Tibial artery (tissue), 4 donors: ENCODE results near the gene CUX1.

Experiments used
- DNase-seq, 2 donors: peaks; one replicate each; pipeline ENCODE4 v3.0.0-alpha.2; 2019
- H3K27ac ChIP-seq, 2 donors: fragments of 200-600 bp; sonication (generic) in 1 of 2; 1 replicate in 1 of 2; 2 replicates in 1 of 2; pipeline ENCODE4 v1.5.1; 2018 to 2019; ENCODE audit warnings: mild to moderate bottlenecking in 1 of 2
- H3K27me3 ChIP-seq, 2 donors: fragments of 200-600 bp; sonication (generic) in 1 of 2; one replicate each; pipeline versions ENCODE4 v1.5.1 to v1.6.0; 2016 to 2019
- H3K36me3 ChIP-seq, 3 donors: fragments of 200-600 bp; sonication (generic) in 2 of 3; one replicate each; pipeline ENCODE4 v1.5.1; 2016 to 2019; ENCODE audit warnings: mild to moderate bottlenecking in 2 of 3
- H3K4me1 ChIP-seq, 4 donors: fragments of 200-600 bp; sonication (generic) in 2 of 4; 1 replicate in 3 of 4; 2 replicates in 1 of 4; pipeline ENCODE4 v1.5.1; 2016 to 2019
- H3K4me3 ChIP-seq, 2 donors: fragments of 200-600 bp; sonication (generic) in 1 of 2; 1 replicate in 1 of 2; 2 replicates in 1 of 2; pipeline ENCODE4 v1.5.1; 2018 to 2019; ENCODE audit warnings: mild to moderate bottlenecking in 2 of 2
- H3K9me3 ChIP-seq, 3 donors: fragments of 200-600 bp; sonication (generic) in 1 of 3; one replicate each; pipeline ENCODE4 v1.5.1; 2016 to 2019
- intact Hi-C: fragments of 100-400 bp; cut with DNase I; formaldehyde crosslinking; loops from one replicate; pipeline ENCODE4 v1.15.0; 2023; ENCODE audit warnings: low total_unique reads
- TF ChIP-seq, protein P1 (sequence below), 2 experiments: fragments of 200-600 bp in 1 of 2; fragments of 450-650 bp in 1 of 2; IDR thresholded peaks; one replicate each; pipeline ENCODE4 v1.5.1; 2017 to 2019; ENCODE audit warnings: antibody characterized with exemption in 2 of 2, mild to moderate bottlenecking in 1 of 2, moderate library complexity in 1 of 2

The CUX1 gene

GRCh38 chr7:102310414-102310815 lies 493.0 kb downstream of the CUX1 start:
- TF ChIP-seq, protein P1, sequence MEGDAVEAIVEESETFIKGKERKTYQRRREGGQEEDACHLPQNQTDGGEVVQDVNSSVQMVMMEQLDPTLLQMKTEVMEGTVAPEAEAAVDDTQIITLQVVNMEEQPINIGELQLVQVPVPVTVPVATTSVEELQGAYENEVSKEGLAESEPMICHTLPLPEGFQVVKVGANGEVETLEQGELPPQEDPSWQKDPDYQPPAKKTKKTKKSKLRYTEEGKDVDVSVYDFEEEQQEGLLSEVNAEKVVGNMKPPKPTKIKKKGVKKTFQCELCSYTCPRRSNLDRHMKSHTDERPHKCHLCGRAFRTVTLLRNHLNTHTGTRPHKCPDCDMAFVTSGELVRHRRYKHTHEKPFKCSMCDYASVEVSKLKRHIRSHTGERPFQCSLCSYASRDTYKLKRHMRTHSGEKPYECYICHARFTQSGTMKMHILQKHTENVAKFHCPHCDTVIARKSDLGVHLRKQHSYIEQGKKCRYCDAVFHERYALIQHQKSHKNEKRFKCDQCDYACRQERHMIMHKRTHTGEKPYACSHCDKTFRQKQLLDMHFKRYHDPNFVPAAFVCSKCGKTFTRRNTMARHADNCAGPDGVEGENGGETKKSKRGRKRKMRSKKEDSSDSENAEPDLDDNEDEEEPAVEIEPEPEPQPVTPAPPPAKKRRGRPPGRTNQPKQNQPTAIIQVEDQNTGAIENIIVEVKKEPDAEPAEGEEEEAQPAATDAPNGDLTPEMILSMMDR (IDR thresholded peaks at IDR 0.05) = no peak
- Histone ChIP-seq H3K27ac (no peak overlapping the region), H3K4me1 (peaks cover 0 to 3% (median 0%) of the 10 kb centered on the region in 4 donors), H3K4me3 (no peak overlapping the region), H3K36me3 (peaks cover 0 to 12% (median 11%) of the 10 kb centered on the region in 3 donors), H3K9me3 (no peaks in the 10 kb centered on the region), H3K27me3 (no peaks in the 10 kb centered on the region)
- intact Hi-C loops = no loop called here
- DNase-seq = no peak

GRCh38 chr7:102312317-102312716 lies 494.9 kb downstream of the CUX1 start:
- Histone ChIP-seq H3K4me1 (no peaks in the 10 kb centered on the region), H3K9me3 (no peaks in the 10 kb centered on the region), H3K27me3 (no peaks in the 10 kb centered on the region), H3K4me3 (no peak overlapping the region), H3K36me3 (peaks cover 0 to 14% (median 11%) of the 10 kb centered on the region in 3 donors), H3K27ac (no peak overlapping the region)
- TF ChIP-seq, protein P1 (IDR thresholded peaks at IDR 0.05) = no peak
- no peak for DNase-seq
- intact Hi-C loops = no loop called here

GRCh38 chr7:102313997-102314780 lies 496.8 kb downstream of the CUX1 start:
- Histone ChIP-seq H3K4me3 (no peak overlapping the region), H3K27me3 (no peaks in the 10 kb centered on the region), H3K9me3 (no peaks in the 10 kb centered on the region), H3K36me3 (peaks cover 0 to 25% (median 11%) of the 10 kb centered on the region in 3 donors), H3K4me1 (no peaks in the 10 kb centered on the region), H3K27ac (no peak overlapping the region)
- TF ChIP-seq, protein P1 (IDR thresholded peaks at IDR 0.05) = no peak
- no peak for DNase-seq
- intact Hi-C loops = no loop called here

DNA sequence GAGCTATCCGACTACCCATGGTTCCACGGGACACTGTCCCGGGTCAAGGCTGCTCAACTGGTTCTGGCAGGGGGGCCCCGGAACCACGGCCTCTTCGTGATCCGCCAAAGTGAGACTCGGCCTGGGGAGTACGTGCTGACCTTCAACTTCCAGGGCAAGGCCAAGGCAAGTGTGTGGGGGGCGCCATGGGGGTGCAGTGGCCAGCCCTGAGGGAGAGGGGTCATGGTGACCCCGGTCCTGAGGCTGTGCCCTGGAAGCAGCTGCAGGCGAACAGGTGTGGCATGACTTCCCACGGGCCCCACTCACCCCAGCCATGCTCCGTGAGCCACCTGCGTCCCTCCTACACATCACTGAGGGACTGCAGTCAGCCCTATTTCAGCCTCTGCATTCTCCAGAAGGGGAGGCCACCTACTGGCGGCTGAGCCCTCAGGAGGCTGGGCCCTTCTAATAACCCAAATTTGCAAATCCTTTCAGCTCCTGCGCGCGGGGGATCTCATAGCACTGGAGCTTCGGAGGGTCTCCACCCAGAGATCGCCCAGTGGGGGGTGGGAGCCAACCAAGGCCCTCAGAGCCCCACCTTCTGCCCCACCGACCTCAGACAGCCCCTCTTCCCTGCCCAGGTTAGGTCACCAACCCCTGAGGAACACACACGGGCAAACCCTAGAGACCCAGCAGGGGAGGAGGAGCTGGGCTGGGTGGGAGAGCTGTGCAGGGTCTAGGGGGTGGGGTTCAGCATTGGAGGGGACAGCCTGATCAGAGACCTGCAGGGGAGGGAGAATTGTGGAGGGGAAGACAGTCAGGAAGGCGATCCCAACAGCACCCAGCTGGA lies 500.0 kb downstream of the CUX1 start:
- Histone ChIP-seq H3K4me1 (no peaks in the 10 kb centered on the region), H3K4me3 (no peak overlapping the region), H3K27me3 (peaks cover 0 to 23% of the 10 kb centered on the region in 2 donors), H3K9me3 (no peaks in the 10 kb centered on the region), H3K27ac (no peak overlapping the region), H3K36me3 (peaks cover 0 to 20% (median 11%) of the 10 kb centered on the region in 3 donors)
- TF ChIP-seq, protein P1 (IDR thresholded peaks at IDR 0.05) = no peak
- DNase-seq = no peak
- intact Hi-C loops = no loop called here

DNA sequence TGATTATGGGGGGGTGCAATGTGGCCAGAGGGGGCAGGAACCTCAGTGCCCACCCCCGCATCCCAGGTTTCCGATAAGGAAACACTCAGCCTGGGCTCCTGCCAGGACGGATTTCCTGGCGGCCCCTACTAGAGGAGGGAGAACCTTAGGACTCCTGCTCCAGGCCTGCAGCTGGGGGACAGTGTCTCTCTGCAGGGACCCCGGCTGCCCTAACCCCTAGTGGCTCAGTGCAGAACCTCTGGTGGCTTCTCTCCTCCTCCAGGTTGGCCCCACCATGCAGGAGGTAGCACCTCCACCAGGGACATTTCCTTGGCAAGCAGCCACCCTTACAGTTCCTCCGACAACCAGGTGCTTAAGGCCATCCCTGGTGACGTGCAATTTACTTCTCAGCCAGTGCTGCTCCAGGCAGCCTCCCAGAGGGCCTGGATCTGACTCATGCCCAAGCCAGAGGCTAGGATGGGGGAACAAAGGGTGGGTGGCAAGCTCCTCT lies 501.1 kb downstream of the CUX1 start:
- H3K4me3 ChIP-seq = no peak overlapping the region
- H3K27ac ChIP-seq = no peak overlapping the region
- intact Hi-C loops = no loop called here
- H3K4me1 ChIP-seq = no peaks in the 10 kb centered on the region
- no peaks in the 10 kb centered on the region for H3K9me3 ChIP-seq
- DNase-seq = no peak
- peaks cover 0 to 20% (median 11%) of the 10 kb centered on the region in 3 donors for H3K36me3 ChIP-seq
- H3K27me3 ChIP-seq = peaks cover 0 to 32% of the 10 kb centered on the region in 2 donors
- TF ChIP-seq, protein P1 (IDR thresholded peaks at IDR 0.05) = no peak
